Hepatocyte (in vitro differentiated cells): ENCODE results near the gene EHMT2.

Experiments
- CTCF ChIP-seq: fragments of 200-600 bp; sonication (generic); IDR thresholded peaks from 2 replicates; pipeline ENCODE4 v1.5.1; 2016; ENCODE audit warnings: antibody characterized with exemption, mild to moderate bottlenecking; ENCODE audit not compliant: poor library complexity
- EZH2 ChIP-seq: fragments of 200-600 bp; sonication (generic); IDR thresholded peaks from 2 replicates; pipeline ENCODE4 v1.6.1; 2016; ENCODE audit warnings: antibody characterized with exemption, mild to moderate bottlenecking, borderline replicate concordance

GRCh38 chr6:31878726-31879125, 18.8 kb downstream of the EHMT2 start, which contains the start of gene SLC44A4:
- TF ChIP-seq CTCF (no peak), EZH2 (no peak)
